IPS-15b (cell line): ENCODE measurements around the gene SURF1.

Experiments
- H3K27me3 ChIP-seq: one replicate; pipeline ENCODE4 v1.6.1; 2013; ENCODE audit warnings: low read length; ENCODE audit not compliant: control insufficient read depth, insufficient read depth
- H3K36me3 ChIP-seq: one replicate; pipeline ENCODE4 v1.6.1; 2013; ENCODE audit warnings: low read length; ENCODE audit not compliant: control insufficient read depth, insufficient read depth
- H3K4me1 ChIP-seq: one replicate; pipeline ENCODE4 v1.6.1; 2013; ENCODE audit warnings: mild to moderate bottlenecking, low read length; ENCODE audit not compliant: control insufficient read depth, insufficient read depth
- H3K4me3 ChIP-seq: one replicate; pipeline ENCODE4 v1.5.1; 2013; ENCODE audit warnings: low read depth, low read length
- H3K9ac ChIP-seq: one replicate; pipeline ENCODE4 v1.6.1; 2013; ENCODE audit warnings: low read depth, mild to moderate bottlenecking, low read length
- H3K9me3 ChIP-seq: one replicate; pipeline ENCODE4 v1.6.1; 2013; ENCODE audit warnings: mild to moderate bottlenecking, low read length; ENCODE audit not compliant: control insufficient read depth, insufficient read depth

The SURF1 gene

GRCh38 chr9:133356391-133357091 is at the start of gene SURF1, which contains the start of gene SURF2:
SURF1 (minus strand) TSS chr9:133356487; CDS start chr9:133356453, 34 bp downstream.
SURF2 (plus strand) TSS chr9:133356550; CDS start chr9:133356593, 43 bp downstream.
- Histone ChIP-seq H3K36me3 (peaks cover 29% of the 10 kb centered on the region), H3K27me3 (no peaks in the 10 kb centered on the region), H3K9me3 (no peaks in the 10 kb centered on the region), H3K4me3 (peak within 1 kb of the TSS; percentile 96), H3K4me1 (no peaks in the 10 kb centered on the region), H3K9ac (peak within 1 kb of the TSS; percentile 91)

- Histone ChIP-seq H3K36me3 (peaks cover 36% of the 10 kb centered on the region), H3K4me3 (no peak overlapping the region), H3K27me3 (no peaks in the 10 kb centered on the region), H3K9ac (no peak overlapping the region), H3K9me3 (no peaks in the 10 kb centered on the region), H3K4me1 (no peaks in the 10 kb centered on the region)
Measured at GRCh38 chr9:133405508-133406438, 49.5 kb upstream of the SURF1 start.

GRCh38 chr9:133404454-133405002 is 48.2 kb upstream of the SURF1 start:
- Histone ChIP-seq H3K27me3 (no peaks in the 10 kb centered on the region), H3K9me3 (no peaks in the 10 kb centered on the region), H3K4me3 (no peak overlapping the region), H3K4me1 (no peaks in the 10 kb centered on the region), H3K9ac (no peak overlapping the region), H3K36me3 (peaks cover 25% of the 10 kb centered on the region)

GRCh38 chr9:133403766-133404453 is 47.6 kb upstream of the SURF1 start:
- Histone ChIP-seq H3K36me3 (peaks cover 24% of the 10 kb centered on the region), H3K4me1 (no peaks in the 10 kb centered on the region), H3K9ac (no peak overlapping the region), H3K27me3 (no peaks in the 10 kb centered on the region), H3K4me3 (no peak overlapping the region), H3K9me3 (no peaks in the 10 kb centered on the region)

- Histone ChIP-seq H3K9ac (no peak overlapping the region), H3K4me1 (no peaks in the 10 kb centered on the region), H3K36me3 (peaks cover 21% of the 10 kb centered on the region), H3K9me3 (no peaks in the 10 kb centered on the region), H3K27me3 (no peaks in the 10 kb centered on the region), H3K4me3 (no peak overlapping the region)
Measured at GRCh38 chr9:133402689-133403088, 46.4 kb upstream of the SURF1 start.

- Histone ChIP-seq H3K4me3 (no peak overlapping the region), H3K4me1 (no peaks in the 10 kb centered on the region), H3K36me3 (peaks cover 12% of the 10 kb centered on the region), H3K9me3 (no peaks in the 10 kb centered on the region), H3K9ac (no peak overlapping the region), H3K27me3 (no peaks in the 10 kb centered on the region)
Measured at GRCh38 chr9:133401588-133401987, 45.3 kb upstream of the SURF1 start.

- Histone ChIP-seq H3K27me3 (no peaks in the 10 kb centered on the region), H3K36me3 (no peaks in the 10 kb centered on the region), H3K9me3 (no peaks in the 10 kb centered on the region), H3K9ac (no peak overlapping the region), H3K4me3 (no peak overlapping the region), H3K4me1 (no peaks in the 10 kb centered on the region)
Measured at GRCh38 chr9:133400292-133400691, 44.0 kb upstream of the SURF1 start.

GRCh38 chr9:133397895-133398294 is 41.6 kb upstream of the SURF1 start:
- H3K9me3 ChIP-seq = no peaks in the 10 kb centered on the region
- H3K9ac ChIP-seq = no peak overlapping the region
- H3K4me3 ChIP-seq = no peak overlapping the region
- H3K36me3 ChIP-seq = no peaks in the 10 kb centered on the region
- H3K27me3 ChIP-seq = no peaks in the 10 kb centered on the region
- no peaks in the 10 kb centered on the region for H3K4me1 ChIP-seq

GRCh38 chr9:133397370-133397769 is 41.1 kb upstream of the SURF1 start:
- Histone ChIP-seq H3K9me3 (no peaks in the 10 kb centered on the region), H3K36me3 (no peaks in the 10 kb centered on the region), H3K4me3 (no peak overlapping the region), H3K9ac (no peak overlapping the region), H3K27me3 (no peaks in the 10 kb centered on the region), H3K4me1 (no peaks in the 10 kb centered on the region)

- no peaks in the 10 kb centered on the region for H3K36me3 ChIP-seq
- no peaks in the 10 kb centered on the region for H3K9me3 ChIP-seq
- no peaks in the 10 kb centered on the region for H3K27me3 ChIP-seq
- H3K4me3 ChIP-seq = no peak overlapping the region
- H3K9ac ChIP-seq = no peak overlapping the region
- H3K4me1 ChIP-seq = no peaks in the 10 kb centered on the region
Measured at GRCh38 chr9:133396952-133397351, 40.7 kb upstream of the SURF1 start.

GRCh38 chr9:133394687-133395271 is 38.5 kb upstream of the SURF1 start:
- Histone ChIP-seq H3K9ac (no peak overlapping the region), H3K27me3 (no peaks in the 10 kb centered on the region), H3K36me3 (no peaks in the 10 kb centered on the region), H3K4me3 (no peak overlapping the region), H3K9me3 (no peaks in the 10 kb centered on the region), H3K4me1 (no peaks in the 10 kb centered on the region)
